SU-DHL-6 (cell line): ENCODE results near the gene NDUFS5.

ENCODE experiments used
- EZH2phosphoT487 ChIP-seq: fragments of 200-600 bp; sonication (generic), shearing (Covaris generic); conservative IDR thresholded peaks from 2 replicates; pipeline ENCODE4 v1.6.1; 2018; ENCODE audit warnings: mild to moderate bottlenecking, antibody characterized with exemption, low read length, moderate library complexity, mixed read lengths
- TF ChIP-seq, protein P1 (sequence below): fragments of 200-600 bp; sonication (generic); IDR thresholded peaks from one replicate; pipeline ENCODE4 v1.5.1; 2017; ENCODE audit warnings: antibody characterized with exemption, mild to moderate bottlenecking, low read length, moderate library complexity; ENCODE audit not compliant: insufficient read depth, poor library complexity, severe bottlenecking

DNA sequence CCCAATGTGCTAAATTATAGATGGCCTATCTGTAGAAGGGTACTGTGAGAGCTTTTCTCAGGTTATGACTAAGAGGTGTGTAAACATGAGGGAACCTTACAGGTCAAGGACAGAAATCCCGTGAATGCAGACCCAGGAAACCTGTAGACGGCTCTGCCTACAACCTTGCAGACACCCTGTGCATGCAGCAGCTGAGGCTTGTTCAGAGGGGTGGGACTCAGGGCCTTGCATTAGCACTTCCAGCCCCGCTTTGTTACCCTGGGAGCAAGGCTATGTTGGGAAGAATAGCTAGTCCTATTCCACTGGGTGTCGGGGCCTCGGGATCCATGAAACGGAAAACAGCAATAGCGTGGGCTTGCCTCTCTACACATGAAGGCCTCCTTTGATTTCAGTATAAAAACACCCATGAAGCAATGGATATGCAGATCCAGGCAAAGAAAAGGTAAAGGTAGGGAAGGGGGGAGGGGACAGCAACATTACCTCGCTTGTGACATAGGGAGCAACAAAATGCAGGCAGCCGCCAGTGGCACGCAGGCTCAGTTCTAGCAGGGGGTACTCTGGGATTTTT lies 9.5 kb upstream of the NDUFS5 start:
- TF ChIP-seq, protein P1, sequence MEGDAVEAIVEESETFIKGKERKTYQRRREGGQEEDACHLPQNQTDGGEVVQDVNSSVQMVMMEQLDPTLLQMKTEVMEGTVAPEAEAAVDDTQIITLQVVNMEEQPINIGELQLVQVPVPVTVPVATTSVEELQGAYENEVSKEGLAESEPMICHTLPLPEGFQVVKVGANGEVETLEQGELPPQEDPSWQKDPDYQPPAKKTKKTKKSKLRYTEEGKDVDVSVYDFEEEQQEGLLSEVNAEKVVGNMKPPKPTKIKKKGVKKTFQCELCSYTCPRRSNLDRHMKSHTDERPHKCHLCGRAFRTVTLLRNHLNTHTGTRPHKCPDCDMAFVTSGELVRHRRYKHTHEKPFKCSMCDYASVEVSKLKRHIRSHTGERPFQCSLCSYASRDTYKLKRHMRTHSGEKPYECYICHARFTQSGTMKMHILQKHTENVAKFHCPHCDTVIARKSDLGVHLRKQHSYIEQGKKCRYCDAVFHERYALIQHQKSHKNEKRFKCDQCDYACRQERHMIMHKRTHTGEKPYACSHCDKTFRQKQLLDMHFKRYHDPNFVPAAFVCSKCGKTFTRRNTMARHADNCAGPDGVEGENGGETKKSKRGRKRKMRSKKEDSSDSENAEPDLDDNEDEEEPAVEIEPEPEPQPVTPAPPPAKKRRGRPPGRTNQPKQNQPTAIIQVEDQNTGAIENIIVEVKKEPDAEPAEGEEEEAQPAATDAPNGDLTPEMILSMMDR, result no peak
- no peak for TF ChIP-seq EZH2phosphoT487
